H9 (cell line): ENCODE measurements around the gene TSPAN33. TPM values are rescaled to one million over a fixed set of nuclear protein-coding genes. Genes with fewer than 3 reads are reported as not detected.

Experiments
- DNase-seq: peaks from one replicate; pipeline ENCODE4 v3.0.0-alpha.2; 2017
- H2AFZ ChIP-seq: one replicate; pipeline ENCODE4 v1.6.1; 2013; ENCODE audit warnings: mild to moderate bottlenecking, low read length, control low read depth, moderate library complexity
- H2AK5ac ChIP-seq: 2 replicates; pipeline ENCODE4 v1.6.1; 2013; ENCODE audit warnings: low read length, control low read depth, mixed read lengths; ENCODE audit not compliant: insufficient read length
- H2BK120ac ChIP-seq: one replicate; pipeline ENCODE4 v1.6.1; 2013; ENCODE audit warnings: low read depth, mild to moderate bottlenecking, low read length, control low read depth, inconsistent platforms; ENCODE audit not compliant: poor library complexity, severe bottlenecking
- H2BK12ac ChIP-seq: 2 replicates; pipeline ENCODE4 v1.6.1; 2013; ENCODE audit warnings: low read length, control low read depth, mixed read lengths, low read depth; ENCODE audit not compliant: insufficient read length
- H2BK15ac ChIP-seq: 2 replicates; pipeline ENCODE4 v1.6.1; 2013; ENCODE audit warnings: low read depth, low read length, control low read depth
- H2BK20ac ChIP-seq: one replicate; pipeline ENCODE4 v1.6.1; 2013; ENCODE audit warnings: low read depth, mild to moderate bottlenecking, low read length, control low read depth, inconsistent platforms; ENCODE audit not compliant: poor library complexity, severe bottlenecking
- H2BK5ac ChIP-seq: 2 replicates; pipeline ENCODE4 v1.6.1; 2013; ENCODE audit warnings: low read length, control low read depth, mixed read lengths; ENCODE audit not compliant: insufficient read length
- H3K14ac ChIP-seq: 2 replicates; pipeline ENCODE4 v1.6.1; 2013; ENCODE audit warnings: low read length, control low read depth; ENCODE audit not compliant: insufficient read depth
- H3K18ac ChIP-seq: 2 replicates; pipeline ENCODE4 v1.6.1; 2013; ENCODE audit warnings: low read depth, mild to moderate bottlenecking, mixed read lengths, low read length, control low read depth; ENCODE audit not compliant: insufficient read length
- H3K23ac ChIP-seq: 2 replicates; pipeline ENCODE4 v1.6.1; 2013; ENCODE audit warnings: low read length, control low read depth, mixed read lengths, low read depth; ENCODE audit not compliant: insufficient read length
- H3K23me2 ChIP-seq: 2 replicates; pipeline ENCODE4 v1.6.1; 2013; ENCODE audit warnings: low read depth, mild to moderate bottlenecking, mixed read lengths, low read length, control low read depth; ENCODE audit not compliant: insufficient read length, poor library complexity, severe bottlenecking
- H3K27ac ChIP-seq: 2 replicates; pipeline ENCODE4 v1.5.1; 2013; ENCODE audit warnings: low read length, control low read depth, mixed read lengths, low read depth; ENCODE audit not compliant: insufficient read length
- H3K27me3 ChIP-seq: 2 replicates; pipeline ENCODE4 v1.6.1; 2013; ENCODE audit warnings: low read length, control low read depth, inconsistent platforms; ENCODE audit not compliant: insufficient read depth
- H3K4ac ChIP-seq: 2 replicates; pipeline ENCODE4 v1.6.1; 2013; ENCODE audit warnings: low read depth, mild to moderate bottlenecking, control low read depth, inconsistent platforms, low read length, moderate library complexity
- H3K4me1 ChIP-seq: 2 replicates; pipeline ENCODE4 v1.6.1; 2013; ENCODE audit warnings: low read length, control low read depth, inconsistent platforms; ENCODE audit not compliant: insufficient read depth
- H3K4me2 ChIP-seq: 2 replicates; pipeline ENCODE4 v1.6.1; 2013; ENCODE audit warnings: low read length, control low read depth, mixed read lengths; ENCODE audit not compliant: insufficient read length, insufficient read depth
- H3K56ac ChIP-seq: 2 replicates; pipeline ENCODE4 v1.6.1; 2013; ENCODE audit warnings: low read depth, mild to moderate bottlenecking, mixed read lengths, low read length, control low read depth; ENCODE audit not compliant: insufficient read length
- H3K79me1 ChIP-seq: 2 replicates; pipeline ENCODE4 v1.6.1; 2013; ENCODE audit warnings: low read depth, mild to moderate bottlenecking, moderate library complexity, low read length, control low read depth, inconsistent platforms; ENCODE audit not compliant: insufficient read depth, poor library complexity, severe bottlenecking
- H3K79me2 ChIP-seq: 2 replicates; pipeline ENCODE4 v1.6.1; 2013; ENCODE audit warnings: low read length, control low read depth, inconsistent platforms; ENCODE audit not compliant: insufficient read depth
- H3K9ac ChIP-seq: 2 replicates; pipeline ENCODE4 v1.6.1; 2013; ENCODE audit warnings: low read length, control low read depth, mixed read lengths; ENCODE audit not compliant: insufficient read length; ENCODE audit errors: extremely low read depth
- H3K9me3 ChIP-seq: one replicate; pipeline ENCODE4 v1.6.1; 2013; ENCODE audit warnings: low read depth, low read length, inconsistent platforms; ENCODE audit not compliant: control insufficient read depth
- H3T11ph ChIP-seq: one replicate; pipeline ENCODE4 v1.6.1; 2013; ENCODE audit warnings: mild to moderate bottlenecking, low read length, control low read depth, inconsistent platforms
- H4K20me1 ChIP-seq: one replicate; pipeline ENCODE4 v1.6.1; 2013; ENCODE audit not compliant: control insufficient read depth, insufficient read length, insufficient read depth
- H4K5ac ChIP-seq: 2 replicates; pipeline ENCODE4 v1.6.1; 2013; ENCODE audit warnings: low read depth, mild to moderate bottlenecking, mixed read lengths, low read length, control low read depth; ENCODE audit not compliant: insufficient read length
- H4K8ac ChIP-seq: replicated peaks from 2 replicates; pipeline ENCODE4 v1.6.1; 2013; ENCODE audit warnings: low read length, control low read depth, mixed read lengths, low read depth; ENCODE audit not compliant: insufficient read length
- H4K91ac ChIP-seq: 2 replicates; pipeline ENCODE4 v1.6.1; 2013; ENCODE audit warnings: low read depth, mild to moderate bottlenecking, moderate library complexity, mixed read lengths, low read length, control low read depth; ENCODE audit not compliant: insufficient read length
- H3K27ac Mint-ChIP-seq, 3 experiments: 2 replicates in 2 of 3; 3 replicates in 1 of 3; pipeline ENCODE4 v1.8.0; 2020 to 2021; ENCODE audit warnings: mixed read lengths in 3 of 3, mild to moderate bottlenecking in 1 of 3, moderate library complexity in 1 of 3
- H3K27me3 Mint-ChIP-seq: 2 replicates; pipeline ENCODE4 v1.8.0; 2021; ENCODE audit warnings: low read depth, mild to moderate bottlenecking, moderate library complexity, mixed read lengths
- H3K36me3 Mint-ChIP-seq, 3 experiments: 2 replicates in 2 of 3; 3 replicates in 1 of 3; pipeline ENCODE4 v1.8.0; 2020 to 2021; ENCODE audit warnings: low read depth in 3 of 3, mixed read lengths in 3 of 3; ENCODE audit not compliant: insufficient read depth in 1 of 3
- H3K4me1 Mint-ChIP-seq, 2 experiments: 2 replicates each; pipeline ENCODE4 v1.8.0; 2020; ENCODE audit warnings: mixed read lengths in 2 of 2
- H3K4me3 Mint-ChIP-seq, 2 experiments: 2 replicates in 1 of 2; 3 replicates in 1 of 2; pipeline ENCODE4 v1.8.0; 2020 to 2021; ENCODE audit warnings: mild to moderate bottlenecking in 2 of 2, mixed read lengths in 2 of 2, moderate library complexity in 1 of 2
- H3K9me3 Mint-ChIP-seq, 2 experiments: 2 replicates in 1 of 2; 3 replicates in 1 of 2; pipeline ENCODE4 v1.8.0; 2020; ENCODE audit warnings: mild to moderate bottlenecking in 2 of 2, mixed read lengths in 2 of 2, moderate library complexity in 1 of 2
- CTCF ChIP-seq: fragments of 200-600 bp; sonication (generic); conservative IDR thresholded peaks from 3 replicates; pipeline ENCODE4 v1.8.0; 2021; ENCODE audit warnings: antibody characterized with exemption, mild to moderate bottlenecking
- WGBS: extraction: QIAGEN DNeasy Blood & Tissue Kit; methylation state at CpG from one replicate; pipeline ENCODE4 v1.1.7; 2013; ENCODE audit warnings: missing lambda C conversion rate, low lambda C conversion rate, mixed read lengths; ENCODE audit not compliant: insufficient read length; ENCODE audit errors: extremely low coverage; 5-methylcytosine and 5-hydroxymethylcytosine counted together
- total RNA-seq: library from RNA; stranded (reverse); gene quantifications from 2 replicates; pipeline ENCODE4 v1.2.1, GENCODE V29; 2021

Gene TSPAN33
- total RNA-seq, 1 experiment from 2014 or later = 34.7 TPM

- Histone ChIP-seq H3K18ac (no peak overlapping the region), H3K27ac (no peak overlapping the region), H2BK120ac (no peak overlapping the region), H2AK5ac (no peak overlapping the region), H2BK20ac (no peak overlapping the region), H3K9ac (no peak overlapping the region), H3K4me1 (no peaks in the 10 kb centered on the region), H3T11ph (no peak overlapping the region), H4K8ac (no peak overlapping the region), H3K4ac (no peak overlapping the region), H2BK12ac (no peak overlapping the region), H2BK5ac (no peak overlapping the region), H4K5ac (no peak overlapping the region), H2BK15ac (no peak overlapping the region), H3K56ac (no peak overlapping the region), H3K4me2 (no peak overlapping the region), H2AFZ (no peak overlapping the region), H4K91ac (no peak overlapping the region), H3K23me2 (no peaks in the 10 kb centered on the region), H3K23ac (no peak overlapping the region), H3K14ac (no peak overlapping the region), H3K27me3 (no peaks in the 10 kb centered on the region), H3K79me1 (no peaks in the 10 kb centered on the region), H3K9me3 (no peaks in the 10 kb centered on the region), H4K20me1 (no peaks in the 10 kb centered on the region), H3K79me2 (peaks cover 3% of the 10 kb centered on the region; the same call in 1 of the 2 replicates)
- Mint-ChIP-seq H3K27ac (peak overlapping the region in 2 of 3 experiments; percentile 39 to 40; a peak in 3 of 7 replicates), H3K4me3 (no peak overlapping the region), H3K9me3 (peaks cover 0 to 8% of the 10 kb centered on the region in 2 experiments; a peak in 1 of 5 replicates), H3K36me3 (peaks cover 23 to 42% (median 40%) of the 10 kb centered on the region in 3 experiments), H3K4me1 (peaks cover 0 to 2% of the 10 kb centered on the region in 2 experiments; a peak in 1 of 4 replicates), H3K27me3 (no peaks in the 10 kb centered on the region)
- no peak for TF ChIP-seq CTCF
- no CpG with 5 or more reads among the region's 8 CpGs for WGBS
- no peak for DNase-seq
These were observed 57.7 kb downstream of the TSPAN33 start for GRCh38 chr7:129202058-129202777.
